H1 (cell line): ENCODE data around the gene CLDN34. TPM values are rescaled to one million over a fixed set of nuclear protein-coding genes. Genes with fewer than 3 reads are reported as not detected.

Source experiments
- CTCF ChIA-PET: fragments of 300-600 bp; sonication (Branson Sonifier 250); formaldehyde crosslinking; loops from one replicate; lab custom pipeline; 2021; ENCODE audit not compliant: partially characterized antibody; lab: Charles Lee
- POLR2A ChIA-PET: fragments of 300-600 bp; sonication (Branson Sonifier 250); formaldehyde crosslinking; loops from one replicate; lab custom pipeline; 2021; ENCODE audit warnings: inconsistent platforms; ENCODE audit not compliant: partially characterized antibody; lab: Charles Lee
- DNase-seq, 2 experiments: peaks; one replicate each; pipeline versions ENCODE4 v3.0.0 to v3.0.0-alpha.2; 2010 to 2022; ENCODE audit warnings: low spot score in 2 of 2, low read depth in 1 of 2, mixed read lengths in 1 of 2
- FAIRE-seq: peaks from 2 replicates; lab custom pipeline; 2011; peaks lifted over from hg19 to GRCh38; lab: Jason Lieb, UNC
- H2AFZ ChIP-seq: 2 replicates; pipeline ENCODE4 v1.8.1; 2012; ENCODE audit warnings: low read length, inconsistent platforms
- H2AK5ac ChIP-seq: 2 replicates; pipeline ENCODE4 v1.6.1; 2013; ENCODE audit warnings: low read depth, low read length
- H2BK120ac ChIP-seq: replicated peaks from 2 replicates; pipeline ENCODE3; 2013; ENCODE audit warnings: low read depth, low read length, inconsistent platforms
- H2BK12ac ChIP-seq: 2 replicates; pipeline ENCODE4 v1.6.1; 2013; ENCODE audit warnings: low read depth, low read length
- H2BK15ac ChIP-seq: 2 replicates; pipeline ENCODE4 v1.6.1; 2013; ENCODE audit warnings: low read length
- H2BK20ac ChIP-seq: 2 replicates; pipeline ENCODE4 v1.6.1; 2013; ENCODE audit warnings: low read length
- H2BK5ac ChIP-seq: 2 replicates; pipeline ENCODE4 v1.6.1; 2013; ENCODE audit warnings: low read depth, low read length
- H3K14ac ChIP-seq: 2 replicates; pipeline ENCODE4 v1.6.1; 2013; ENCODE audit warnings: inconsistent platforms; ENCODE audit not compliant: insufficient read length
- H3K18ac ChIP-seq: 2 replicates; pipeline ENCODE4 v1.6.1; 2013; ENCODE audit warnings: low read length; ENCODE audit errors: extremely low read depth
- H3K23ac ChIP-seq: 2 replicates; pipeline ENCODE4 v1.6.1; 2013; ENCODE audit warnings: inconsistent platforms; ENCODE audit not compliant: insufficient read length
- H3K23me2 ChIP-seq: 2 replicates; pipeline ENCODE4 v1.6.1; 2013; ENCODE audit warnings: low read depth, low read length
- H3K27ac ChIP-seq: 2 replicates; pipeline ENCODE4 v1.6.1; 2011; ENCODE audit warnings: low read depth, low read length, inconsistent platforms
- H3K27me3 ChIP-seq, 4 experiments: replicated peaks in 1 of 4; 1 replicate in 1 of 4; 2 replicates in 3 of 4; pipeline versions ENCODE4 v1.6.1 to v1.8.1; 2011 to 2013; ENCODE audit warnings: low read length in 3 of 4, mild to moderate bottlenecking in 3 of 4, inconsistent platforms in 2 of 4, mixed read lengths in 2 of 4, moderate library complexity in 1 of 4; ENCODE audit not compliant: control insufficient read depth in 3 of 4, insufficient read depth in 3 of 4; ENCODE audit errors: extremely low read depth in 1 of 4
- H3K36me3 ChIP-seq, 4 experiments: 2 replicates each; pipeline versions ENCODE4 v1.6.1 to v1.8.1; 2011 to 2013; ENCODE audit warnings: mild to moderate bottlenecking in 4 of 4, low read length in 3 of 4, moderate library complexity in 2 of 4, control low read depth in 1 of 4, inconsistent platforms in 1 of 4; ENCODE audit not compliant: insufficient read depth in 4 of 4, control insufficient read depth in 2 of 4
- H3K4ac ChIP-seq: replicated peaks from 2 replicates; pipeline ENCODE3; 2013; ENCODE audit warnings: low read length, low read depth, mixed read lengths, inconsistent platforms; ENCODE audit not compliant: insufficient read length
- H3K4me1 ChIP-seq, 4 experiments: replicated peaks in 1 of 4; 1 replicate in 1 of 4; 2 replicates in 3 of 4; pipeline versions ENCODE4 v1.6.1 to v1.8.1; 2011 to 2013; ENCODE audit warnings: low read length in 3 of 4, inconsistent platforms in 2 of 4, mixed read lengths in 1 of 4; ENCODE audit not compliant: insufficient read depth in 4 of 4, control insufficient read depth in 3 of 4
- H3K4me2 ChIP-seq, 2 experiments: 2 replicates each; pipeline versions ENCODE4 v1.6.1 to v1.8.1; 2011 to 2013; ENCODE audit warnings: low read depth in 2 of 2, low read length in 2 of 2, control low read depth in 1 of 2, inconsistent platforms in 1 of 2, mild to moderate bottlenecking in 1 of 2; ENCODE audit not compliant: insufficient read depth in 1 of 2
- H3K4me3 ChIP-seq, 4 experiments: fragments of 200-600, 300-600 bp in 1 of 4; sonication (generic), shearing (Covaris generic), sonication (Bioruptor Twin) in 1 of 4; 2 replicates each; pipeline versions ENCODE4 v1.5.1 to v1.8.1; 2011 to 2016; ENCODE audit warnings: low read length in 4 of 4, low read depth in 3 of 4, control low read depth in 2 of 4, inconsistent platforms in 2 of 4, mild to moderate bottlenecking in 2 of 4, mixed read lengths in 1 of 4, moderate library complexity in 1 of 4; ENCODE audit not compliant: insufficient read depth in 2 of 4; ENCODE audit errors: extremely low read depth in 1 of 4
- H3K56ac ChIP-seq: replicated peaks from 2 replicates; pipeline ENCODE3; 2013; ENCODE audit warnings: low read depth, mild to moderate bottlenecking, mixed read lengths, low read length, inconsistent platforms; ENCODE audit not compliant: insufficient read length
- H3K79me1 ChIP-seq: 2 replicates; pipeline ENCODE4 v1.6.1; 2013; ENCODE audit warnings: low read depth, low read length, control low read depth
- H3K79me2 ChIP-seq, 2 experiments: 2 replicates each; pipeline versions ENCODE4 v1.6.1 to v1.8.1; 2012 to 2013; ENCODE audit warnings: low read length in 2 of 2, mild to moderate bottlenecking in 2 of 2, inconsistent platforms in 1 of 2; ENCODE audit not compliant: insufficient read depth in 2 of 2, control insufficient read depth in 1 of 2
- H3K9ac ChIP-seq, 4 experiments: replicated peaks in 1 of 4; 1 replicate in 1 of 4; 2 replicates in 3 of 4; pipeline versions ENCODE4 v1.6.1 to v1.8.1; 2011 to 2013; ENCODE audit warnings: low read depth in 3 of 4, low read length in 3 of 4, control low read depth in 2 of 4, mild to moderate bottlenecking in 2 of 4, moderate library complexity in 2 of 4, inconsistent platforms in 1 of 4; ENCODE audit errors: extremely low read depth in 1 of 4
- H3K9me3 ChIP-seq, 2 experiments: 2 replicates each; pipeline versions ENCODE4 v1.6.1 to v1.8.1; 2012 to 2013; ENCODE audit warnings: mild to moderate bottlenecking in 2 of 2, moderate library complexity in 2 of 2, control low read depth in 1 of 2, inconsistent platforms in 1 of 2, low read depth in 1 of 2, low read length in 1 of 2, mixed read lengths in 1 of 2; ENCODE audit not compliant: insufficient read depth in 2 of 2
- H4K20me1 ChIP-seq, 2 experiments: replicated peaks in 1 of 2; 2 replicates each; pipeline versions ENCODE3 to v1.8.1; 2011 to 2013; ENCODE audit warnings: inconsistent platforms in 2 of 2, low read length in 2 of 2, mild to moderate bottlenecking in 1 of 2; ENCODE audit not compliant: insufficient read depth in 2 of 2, control insufficient read depth in 1 of 2
- H4K5ac ChIP-seq: 2 replicates; pipeline ENCODE4 v1.6.1; 2013; ENCODE audit warnings: low read length, low read depth, mixed read lengths, inconsistent platforms; ENCODE audit not compliant: insufficient read length
- H4K8ac ChIP-seq: 2 replicates; pipeline ENCODE4 v1.8.0; 2013; ENCODE audit warnings: mild to moderate bottlenecking, moderate library complexity, low read length, inconsistent platforms; ENCODE audit not compliant: insufficient read depth; ENCODE audit errors: extremely low read depth
- H4K91ac ChIP-seq: replicated peaks from 2 replicates; pipeline ENCODE3; 2013; ENCODE audit warnings: low read length, mixed read lengths, inconsistent platforms; ENCODE audit not compliant: insufficient read length
- JUND ChIP-seq: IDR thresholded peaks from 2 replicates; pipeline ENCODE4 v1.6.1; 2011; ENCODE audit warnings: mild to moderate bottlenecking, improper control_type of control experiment, low read length
- SP1 ChIP-seq: IDR thresholded peaks from 2 replicates; pipeline ENCODE4 v1.6.1; 2011; ENCODE audit warnings: low read depth, low read length
- WGBS, 2 experiments: shearing (Covaris generic) in 1 of 2; methylation state at CpG; one replicate each; pipeline versions ENCODE4 v1.1.6 to v1.1.7; 2013 to 2015; ENCODE audit warnings: low lambda C conversion rate in 2 of 2, mixed read lengths in 2 of 2, inconsistent platforms in 1 of 2, low coverage in 1 of 2, missing lambda C conversion rate in 1 of 2; ENCODE audit not compliant: insufficient replicate concordance in 2 of 2, insufficient coverage in 1 of 2, insufficient read length in 1 of 2; ENCODE audit errors: extremely low coverage in 1 of 2, missing lambda C conversion rate in 1 of 2; 5-methylcytosine and 5-hydroxymethylcytosine counted together
- polyA plus RNA-seq, 7 experiments: library from polyadenylated mRNA; depleted of rRNA in 3 of 7; stranded (reverse) in 5 of 7; unstranded in 2 of 7; fragments of >200 nt in 5 of 7; fragments of 200-250 nt in 2 of 7; gene quantifications; 1 replicate in 5 of 7; 2 replicates in 1 of 7; 4 replicates in 1 of 7; pipeline versions ENCODE4 v1.2.1 to v1.2.3, GENCODE V29; 2011 to 2013; ENCODE audit warnings: missing spikeins in 2 of 7, mixed read lengths in 2 of 7
- total RNA-seq: library from RNA; stranded (reverse); fragmentation: NEBNext Ultra II Directional; extraction: Animal tissue kit (Norgen Biotek cat#: 25700); gene quantifications from 2 replicates; pipeline ENCODE4 v1.2.1, GENCODE V29; 2021
- TF ChIP-seq, protein P1 (sequence below), 3 experiments: IDR thresholded peaks; 1 replicate in 2 of 3; 2 replicates in 1 of 3; pipeline versions ENCODE4 v1.5.1 to v1.6.1; 2011; ENCODE audit warnings: low read length in 3 of 3, mild to moderate bottlenecking in 3 of 3, inconsistent platforms in 2 of 3, low read depth in 1 of 3, moderate library complexity in 1 of 3; ENCODE audit not compliant: insufficient read depth in 1 of 3; ENCODE audit errors: control extremely low read depth in 1 of 3

CLDN34 gene
- total and polyA plus RNA-seq, 2 of the 8 experiments (the other 6 are each of a cell fraction or from before 2014, with no cell fraction given), result 0.26 to 0.50 TPM

DNA sequence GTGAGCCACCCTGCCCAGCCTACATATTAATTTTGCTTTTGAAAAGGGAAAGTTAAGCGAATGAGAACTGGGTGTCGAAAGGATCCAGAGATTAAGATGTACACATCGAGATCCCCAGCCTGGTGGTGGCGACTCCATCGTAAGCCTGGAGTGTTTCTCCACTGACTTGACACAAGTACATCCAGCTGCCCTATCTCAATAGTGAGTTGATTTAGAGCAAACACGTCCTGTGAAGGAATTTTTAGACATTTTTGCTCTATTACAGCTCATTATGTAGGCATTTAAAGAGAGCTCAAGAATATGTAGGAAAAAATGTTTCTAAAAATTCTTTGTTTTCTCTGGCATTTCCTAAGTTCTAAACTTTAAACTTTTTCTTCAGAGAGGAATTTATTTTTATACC, 11.7 kb upstream of the CLDN34 start:
- Histone ChIP-seq H3K18ac (no peak overlapping the region), H3K4me2 (no peak overlapping the region), H3K79me1 (no peaks in the 10 kb centered on the region), H3K9ac (no peak overlapping the region), H3K36me3 (no peaks in the 10 kb centered on the region), H2BK12ac (no peak overlapping the region), H3K27me3 (no peaks in the 10 kb centered on the region), H4K91ac (no peak overlapping the region), H2BK120ac (no peak overlapping the region), H2BK15ac (no peak overlapping the region), H3K4me3 (no peak overlapping the region), H4K5ac (no peak overlapping the region), H3K23ac (no peak overlapping the region), H3K27ac (no peak overlapping the region), H3K4me1 (no peaks in the 10 kb centered on the region), H2AK5ac (no peak overlapping the region), H3K23me2 (no peaks in the 10 kb centered on the region), H4K8ac (no peak overlapping the region), H3K14ac (no peak overlapping the region), H4K20me1 (no peaks in the 10 kb centered on the region), H2BK5ac (no peak overlapping the region), H2AFZ (no peak overlapping the region), H3K79me2 (no peaks in the 10 kb centered on the region), H3K4ac (no peak overlapping the region), H3K56ac (no peak overlapping the region), H3K9me3 (peaks cover 5 to 9% of the 10 kb centered on the region in 2 experiments; a peak in 2 of 4 replicates), H2BK20ac (no peak overlapping the region)
- 96% methylated on average over 6 of the region's 6 CpGs; no CpG with 5 or more reads in 1 of the 2 experiments for WGBS, 2 experiments
- no peak for FAIRE-seq
- TF ChIP-seq, protein P1, sequence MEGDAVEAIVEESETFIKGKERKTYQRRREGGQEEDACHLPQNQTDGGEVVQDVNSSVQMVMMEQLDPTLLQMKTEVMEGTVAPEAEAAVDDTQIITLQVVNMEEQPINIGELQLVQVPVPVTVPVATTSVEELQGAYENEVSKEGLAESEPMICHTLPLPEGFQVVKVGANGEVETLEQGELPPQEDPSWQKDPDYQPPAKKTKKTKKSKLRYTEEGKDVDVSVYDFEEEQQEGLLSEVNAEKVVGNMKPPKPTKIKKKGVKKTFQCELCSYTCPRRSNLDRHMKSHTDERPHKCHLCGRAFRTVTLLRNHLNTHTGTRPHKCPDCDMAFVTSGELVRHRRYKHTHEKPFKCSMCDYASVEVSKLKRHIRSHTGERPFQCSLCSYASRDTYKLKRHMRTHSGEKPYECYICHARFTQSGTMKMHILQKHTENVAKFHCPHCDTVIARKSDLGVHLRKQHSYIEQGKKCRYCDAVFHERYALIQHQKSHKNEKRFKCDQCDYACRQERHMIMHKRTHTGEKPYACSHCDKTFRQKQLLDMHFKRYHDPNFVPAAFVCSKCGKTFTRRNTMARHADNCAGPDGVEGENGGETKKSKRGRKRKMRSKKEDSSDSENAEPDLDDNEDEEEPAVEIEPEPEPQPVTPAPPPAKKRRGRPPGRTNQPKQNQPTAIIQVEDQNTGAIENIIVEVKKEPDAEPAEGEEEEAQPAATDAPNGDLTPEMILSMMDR (IDR thresholded peaks at IDR 0.05; ENCODE audit: control extremely low read depth in 1 of 3, insufficient read depth in 1 of 3, low read depth in 1 of 3, low read length in 3 of 3), result no peak
- TF ChIP-seq JUND (no peak), SP1 (no peak)
- ChIA-PET POLR2A (no interaction called here), CTCF (interaction anchor here (3.3 kb wide), 1 partner anchor 163 kb away, joined by 13 read pairs; no protein-coding TSS in a partner anchor)
- DNase-seq, result no peak
